ENCODE measurements around the gene IAH1. TPM values are rescaled to one million over a fixed set of nuclear protein-coding genes. Genes with fewer than 3 reads are reported as not detected.

The IAH1 gene
- total and polyA plus RNA-seq, 10 of the 15 experiments (the other 5 are each of a cell fraction or from before 2014, with no cell fraction given): 57.4 to 125 (median 75.8) TPM

GRCh38 chr2:9497017-9497416, 22.7 kb downstream of the IAH1 start:
- SMC1A ChIA-PET (ENCODE audit: uncharacterized antibody, unreplicated experiment): no interaction called here
- no peak for FAIRE-seq

GRCh38 chr2:9498210-9498609, 23.9 kb downstream of the IAH1 start:
- SMC1A ChIA-PET (ENCODE audit: uncharacterized antibody, unreplicated experiment): no interaction called here
- Histone ChIP-seq H3K79me2 (ENCODE audit: control insufficient read depth, insufficient read depth, low read length) (no peaks in the 10 kb centered on the region), H3K36me3 (ENCODE audit: control insufficient read depth in 2 of 2, insufficient read depth in 2 of 2, low read length in 1 of 2) (peaks cover 21 to 26% of the 10 kb centered on the region in 2 experiments; a peak in 3 of 4 replicates), H3K9ac (ENCODE audit: control insufficient read depth, insufficient read depth, low read length) (no peak overlapping the region), H3K4me1 (ENCODE audit: control insufficient read depth, insufficient read depth, low read length) (no peaks in the 10 kb centered on the region), H3K9me3 (replicated peaks; ENCODE audit: control insufficient read depth, insufficient read depth, low read length) (no peaks in the 10 kb centered on the region), H3K27me3 (replicated peaks in 1 of 2; ENCODE audit: control insufficient read depth in 2 of 2, insufficient read depth in 2 of 2, low read length in 1 of 2) (no peaks in the 10 kb centered on the region), H2AFZ (ENCODE audit: control insufficient read depth, low read depth, low read length) (no peak overlapping the region), H4K20me1 (ENCODE audit: control insufficient read depth, insufficient read depth) (no peaks in the 10 kb centered on the region), H3K27ac (ENCODE audit: control insufficient read depth, insufficient read depth) (no peak overlapping the region), H3K4me3 (no peak overlapping the region), H3K4me2 (ENCODE audit: control insufficient read depth, insufficient read depth) (no peak overlapping the region)
- RAD21 ChIA-PET (ENCODE audit: unreplicated experiment): no interaction called here
- POLR2A ChIA-PET: interaction anchor here (0.6 kb wide), 1 partner anchor 1143 kb away, joined by 4 read pairs; no protein-coding TSS in a partner anchor
- intact Hi-C loops (cut with micrococcal nuclease; ENCODE audit: unreplicated experiment): no loop called here
- in situ Hi-C loops (cut with MboI): no loop called here
- WGBS (ENCODE audit: insufficient coverage, insufficient replicate concordance, low lambda C conversion rate, missing lambda C conversion rate): 100% methylated on average over 1 of the region's 1 CpG
- DNase-seq (ENCODE audit: low read depth, low spot score) (no peak), ATAC-seq (no peak), FAIRE-seq (no peak)
- no TSS peak for BruUV-seq (replicated peaks)
- CTCF ChIA-PET: interaction anchor here (1.2 kb wide), 1 partner anchor 17 kb away, joined by 4 read pairs; no protein-coding TSS in a partner anchor
- TF ChIP-seq WRNIP1 (IDR thresholded peaks at IDR 0.05; ENCODE audit: borderline replicate concordance, low read depth, low read length): no peak
- TF ChIP-seq RUNX3 (IDR thresholded peaks at IDR 0.05; ENCODE audit: low read length): no peak

More at GRCh38 chr2:9497017-9497416, 22.7 kb downstream of the IAH1 start:
- 58% methylated on average over 4 of the region's 4 CpGs for WGBS (ENCODE audit: insufficient coverage, insufficient replicate concordance, low lambda C conversion rate, missing lambda C conversion rate)
- H3K36me3 ChIP-seq (ENCODE audit: control insufficient read depth in 2 of 2, insufficient read depth in 2 of 2, low read length in 1 of 2): peaks cover 17 to 26% of the 10 kb centered on the region in 2 experiments
- no peaks in the 10 kb centered on the region for H4K20me1 ChIP-seq (ENCODE audit: control insufficient read depth, insufficient read depth)
- H3K9ac ChIP-seq (ENCODE audit: control insufficient read depth, insufficient read depth, low read length): no peak overlapping the region
- H3K4me3 ChIP-seq: no peak overlapping the region
- RAD21 ChIA-PET (ENCODE audit: unreplicated experiment): no interaction called here
- intact Hi-C loops (cut with micrococcal nuclease; ENCODE audit: unreplicated experiment): no loop called here
- no peak overlapping the region for H2AFZ ChIP-seq (ENCODE audit: control insufficient read depth, low read depth, low read length)
- in situ Hi-C loops (cut with MboI): no loop called here
- no peaks in the 10 kb centered on the region for H3K27me3 ChIP-seq (replicated peaks in 1 of 2; ENCODE audit: control insufficient read depth in 2 of 2, insufficient read depth in 2 of 2, low read length in 1 of 2)
- no peak overlapping the region for H3K4me2 ChIP-seq (ENCODE audit: control insufficient read depth, insufficient read depth)
- H3K9me3 ChIP-seq (replicated peaks; ENCODE audit: control insufficient read depth, insufficient read depth, low read length): no peaks in the 10 kb centered on the region
- H3K4me1 ChIP-seq (ENCODE audit: control insufficient read depth, insufficient read depth, low read length): no peaks in the 10 kb centered on the region
- no peak overlapping the region for H3K27ac ChIP-seq (ENCODE audit: control insufficient read depth, insufficient read depth)
- no peaks in the 10 kb centered on the region for H3K79me2 ChIP-seq (ENCODE audit: control insufficient read depth, insufficient read depth, low read length)
- ATAC-seq (no peak), DNase-seq (ENCODE audit: low read depth, low spot score) (no peak)
- CTCF ChIA-PET: no interaction called here
- TF ChIP-seq PKNOX1 (IDR thresholded peaks at IDR 0.05) (no peak), LARP7 (IDR thresholded peaks at IDR 0.05) (no peak), SIX5 (IDR thresholded peaks at IDR 0.05; ENCODE audit: low read depth, low read length, severe bottlenecking) (no peak), NR2F1 (conservative IDR thresholded peaks at IDR 0.05) (no peak), EZH2 (IDR thresholded peaks at IDR 0.05; ENCODE audit: borderline replicate concordance, control insufficient read depth, low read depth, low read length) (no peak), CEBPB (IDR thresholded peaks at IDR 0.05; ENCODE audit: borderline replicate concordance in 1 of 2, low read depth in 2 of 2, low read length in 2 of 2) (no peak), CHD2 (IDR thresholded peaks at IDR 0.05; ENCODE audit: borderline replicate concordance, low read depth, low read length) (no peak)
- BruUV-seq (replicated peaks): no TSS peak
- POLR2A ChIA-PET: no interaction called here

All from GM12878 (cell line).